ENCODE measurements around the gene AXL. TPM values are rescaled to one million over a fixed set of nuclear protein-coding genes. Genes with fewer than 3 reads are reported as not detected.
"Not testable (repeated sequence)": the region's sequence is repeated elsewhere in the genome, so short reads cannot be mapped to it uniquely, and the experiment has no call there.

Gene AXL
- total and polyA plus RNA-seq, 9 donors = 18.1 to 67.7 (median 35.7) TPM

GRCh38 chr19:41288673-41289530, 69.9 kb downstream of the AXL start:
- Histone ChIP-seq H3K4me3 (no peak overlapping the region), H3K9me3 (no peaks in the 10 kb centered on the region), H3K36me3 (no peaks in the 10 kb centered on the region), H3K27me3 (no peaks in the 10 kb centered on the region), H3K27ac (no peak overlapping the region), H3K4me1 (ENCODE audit: insufficient read depth) (no peaks in the 10 kb centered on the region)
- no peak for DNase-seq
- WGBS, 3 donors = 84 to 89% (median 88%) methylated on average over 3 of the region's 3 CpGs
- no peak for TF ChIP-seq EP300 (IDR thresholded peaks at IDR 0.05)
- TF ChIP-seq POLR2A (IDR thresholded peaks at IDR 0.05) = no peak
- no peak for TF ChIP-seq CTCF (IDR thresholded peaks at IDR 0.05)
- intact Hi-C loops (cut with DNase I) = loop anchor here in 1 of 4 donors (5.0 kb wide), 1 partner anchor 1162 kb away; no protein-coding TSS in a partner anchor

- not testable (repeated sequence) for H3K4me1 ChIP-seq (ENCODE audit: insufficient read depth); H3K9me3 ChIP-seq; H3K4me3 ChIP-seq; DNase-seq; H3K27me3 ChIP-seq; H3K27ac ChIP-seq; H3K36me3 ChIP-seq
- WGBS, 3 donors = 81 to 91% (median 87%) methylated on average over 8 of the region's 8 CpGs
- intact Hi-C loops (cut with DNase I) = loop anchor here in 1 of 4 donors (5.0 kb wide), 1 partner anchor 1163 kb away; no protein-coding TSS in a partner anchor
These were observed 70.8 kb downstream of the AXL start for GRCh38 chr19:41289814-41290213.

- no peak overlapping the region for H3K27ac ChIP-seq
- no peaks in the 10 kb centered on the region for H3K27me3 ChIP-seq
- no peaks in the 10 kb centered on the region for H3K36me3 ChIP-seq
- WGBS, 3 donors = 90 to 95% (median 92%) methylated on average over 10 of the region's 10 CpGs
- no peak for DNase-seq
- H3K9me3 ChIP-seq = no peaks in the 10 kb centered on the region
- H3K4me1 ChIP-seq (ENCODE audit: insufficient read depth) = no peaks in the 10 kb centered on the region
- intact Hi-C loops (cut with DNase I) = no loop called here
- TF ChIP-seq POLR2A (IDR thresholded peaks at IDR 0.05) = no peak
- TF ChIP-seq CTCF (IDR thresholded peaks at IDR 0.05) = no peak
- no peak for TF ChIP-seq EP300 (IDR thresholded peaks at IDR 0.05)
- H3K4me3 ChIP-seq = no peak overlapping the region
These were observed 75.4 kb downstream of the AXL start for GRCh38 chr19:41294393-41294792.

- H3K36me3 ChIP-seq = no peaks in the 10 kb centered on the region
- no peaks in the 10 kb centered on the region for H3K4me1 ChIP-seq (ENCODE audit: insufficient read depth)
- no peak overlapping the region for H3K4me3 ChIP-seq
- no peak overlapping the region for H3K27ac ChIP-seq
- no peak for TF ChIP-seq POLR2A (IDR thresholded peaks at IDR 0.05)
- no peak for TF ChIP-seq EP300 (IDR thresholded peaks at IDR 0.05)
- TF ChIP-seq CTCF (IDR thresholded peaks at IDR 0.05) = no peak
- intact Hi-C loops (cut with DNase I) = no loop called here
- WGBS, 3 donors = 60 to 73% (median 61%) methylated on average over 6 of the region's 6 CpGs
- no peak for DNase-seq
- H3K27me3 ChIP-seq = no peaks in the 10 kb centered on the region
- H3K9me3 ChIP-seq = no peaks in the 10 kb centered on the region
These were observed 76.5 kb downstream of the AXL start for GRCh38 chr19:41295499-41295898.

- intact Hi-C loops (cut with DNase I) = no loop called here
- H3K4me3 ChIP-seq = no peak overlapping the region
- H3K9me3 ChIP-seq = no peaks in the 10 kb centered on the region
- TF ChIP-seq POLR2A (IDR thresholded peaks at IDR 0.05) = no peak
- TF ChIP-seq CTCF (IDR thresholded peaks at IDR 0.05) = no peak
- no peak for TF ChIP-seq EP300 (IDR thresholded peaks at IDR 0.05)
- no peak for DNase-seq
- no peak overlapping the region for H3K27ac ChIP-seq
- WGBS, 3 donors = 84 to 95% (median 87%) methylated on average over 2 of the region's 2 CpGs
- no peaks in the 10 kb centered on the region for H3K27me3 ChIP-seq
- H3K36me3 ChIP-seq = no peaks in the 10 kb centered on the region
- H3K4me1 ChIP-seq (ENCODE audit: insufficient read depth) = no peaks in the 10 kb centered on the region
These were observed 77.4 kb downstream of the AXL start for GRCh38 chr19:41296433-41296871.
